Aorta (tissue), 5 donors: ENCODE measurements around the gene IFNA21. TPM values are rescaled to one million over a fixed set of nuclear protein-coding genes. Genes with fewer than 3 reads are reported as not detected.
A peak's percentile ranks its signal among the peaks of the same experiment; 100 is the strongest.
"Not testable (repeated sequence)": the region's sequence is repeated elsewhere in the genome, so short reads cannot be mapped to it uniquely, and the experiment has no call there.

Source experiments
- ATAC-seq: fragments of 200-7000 bp; cut with Tn5 transposase; one replicate; pipeline ENCODE4 v1.9.1; 2022; ENCODE audit warnings: moderate library complexity; ENCODE audit not compliant: low FRiP score
- DNase-seq, 2 donors: peaks; one replicate each; pipeline ENCODE4 v3.0.0-alpha.2; 2020
- H3K27ac ChIP-seq, 2 donors: one replicate each; pipeline ENCODE4 v1.5.1; 2013; ENCODE audit warnings: low read length in 2 of 2, mild to moderate bottlenecking in 2 of 2, moderate library complexity in 2 of 2, control low read depth in 1 of 2, inconsistent platforms in 1 of 2, low read depth in 1 of 2
- H3K27me3 ChIP-seq, 2 donors: one replicate each; pipeline ENCODE4 v1.6.1; 2013; ENCODE audit warnings: control low read depth in 1 of 2, low read length in 1 of 2, mild to moderate bottlenecking in 1 of 2, moderate library complexity in 1 of 2; ENCODE audit not compliant: insufficient read depth in 2 of 2, control insufficient read depth in 1 of 2
- H3K36me3 ChIP-seq, 2 donors: one replicate each; pipeline ENCODE4 v1.6.1; 2013; ENCODE audit warnings: control low read depth in 1 of 2, low read length in 1 of 2, mild to moderate bottlenecking in 1 of 2; ENCODE audit not compliant: insufficient read depth in 2 of 2, control insufficient read depth in 1 of 2
- H3K4me1 ChIP-seq, 2 donors: one replicate each; pipeline ENCODE4 v1.6.1; 2013; ENCODE audit warnings: low read length in 2 of 2, control low read depth in 1 of 2, mild to moderate bottlenecking in 1 of 2, moderate library complexity in 1 of 2; ENCODE audit not compliant: insufficient read depth in 2 of 2, control insufficient read depth in 1 of 2
- H3K4me3 ChIP-seq, 2 donors: one replicate each; pipeline ENCODE4 v1.5.1; 2013; ENCODE audit warnings: low read length in 2 of 2, control low read depth in 1 of 2, mild to moderate bottlenecking in 1 of 2
- H3K9me3 ChIP-seq: one replicate; pipeline ENCODE4 v1.6.1; 2013; ENCODE audit warnings: mild to moderate bottlenecking, low read length; ENCODE audit not compliant: control insufficient read depth
- WGBS, 2 donors: extraction: QIAGEN DNeasy Blood & Tissue Kit; methylation state at CpG; one replicate each; pipeline ENCODE4 v1.1.7; 2013; 5-methylcytosine and 5-hydroxymethylcytosine counted together
- intact Hi-C, 2 donors: fragments of 100-400 bp; cut with DNase I; formaldehyde crosslinking; loops; one replicate each; pipeline versions ENCODE4 v1.14.2 to v1.15.0; 2022
- long read RNA-seq, 2 donors: library from polyadenylated mRNA; unstranded; transcript quantifications; one replicate each; pipeline ENCODE4 v2.0.0, GENCODE V29; 2020 to 2021
- polyA plus RNA-seq, 2 donors: library from polyadenylated mRNA; stranded (reverse); fragments of 200-250 nt; gene quantifications; one replicate each; pipeline ENCODE4 v1.2.3, GENCODE V29; 2013
- total RNA-seq, 2 donors: library from RNA; stranded (reverse); fragmentation: NEBNext Ultra II Directional; extraction: Animal tissue kit (Norgen Biotek cat#: 25700); gene quantifications; one replicate each; pipeline ENCODE4 v1.2.1, GENCODE V29; 2021
- donor health status: healthy with polysubstance abuse.
- donor health status: Bipolar disorder and iron deficiency.
- donor health status: DM: no; HTN: no; CAD: no.
- donor health status: DM: no; HTN: no; CAD: no.
- donor health status: DM: yes; HTN: yes; CAD: no.

IFNA21 gene
- not detected for total RNA-seq
- not detected for polyA plus RNA-seq
- long read RNA-seq, donor 1, result 0 reads
- long read RNA-seq, donor 2, result 0 reads

DNA sequence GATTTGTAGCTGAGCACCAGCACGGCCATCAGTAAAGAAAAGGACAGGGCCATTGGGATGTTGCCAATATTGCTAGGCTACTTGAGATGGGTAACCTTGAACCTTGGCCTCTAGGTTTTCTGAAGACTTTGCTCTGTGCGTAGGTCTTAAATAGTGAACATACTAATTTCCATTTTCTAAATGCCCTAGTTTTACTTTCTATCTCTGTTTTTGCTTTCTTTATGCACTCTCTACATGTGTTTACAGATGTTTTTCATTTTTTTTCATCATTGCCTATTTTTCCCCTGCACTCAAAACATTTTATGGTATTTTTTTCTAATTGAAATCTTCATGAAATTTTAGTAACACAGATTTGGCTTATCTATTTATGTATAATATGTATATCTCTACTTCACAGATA, at the start of gene IFNA21:
TSS of gene IFNA21 (minus strand) at position 101 of the 400 bp plus-strand sequence. CDS start at position 53, 48 bp downstream.
- H3K4me1 ChIP-seq, H3K4me3 ChIP-seq, H3K27ac ChIP-seq, ATAC-seq, H3K36me3 ChIP-seq, H3K27me3 ChIP-seq, H3K9me3 ChIP-seq, intact Hi-C loops, DNase-seq: not testable (repeated sequence)
- 58 to 67% methylated on average over 2 of the region's 2 CpGs for WGBS, 2 donors

DNA sequence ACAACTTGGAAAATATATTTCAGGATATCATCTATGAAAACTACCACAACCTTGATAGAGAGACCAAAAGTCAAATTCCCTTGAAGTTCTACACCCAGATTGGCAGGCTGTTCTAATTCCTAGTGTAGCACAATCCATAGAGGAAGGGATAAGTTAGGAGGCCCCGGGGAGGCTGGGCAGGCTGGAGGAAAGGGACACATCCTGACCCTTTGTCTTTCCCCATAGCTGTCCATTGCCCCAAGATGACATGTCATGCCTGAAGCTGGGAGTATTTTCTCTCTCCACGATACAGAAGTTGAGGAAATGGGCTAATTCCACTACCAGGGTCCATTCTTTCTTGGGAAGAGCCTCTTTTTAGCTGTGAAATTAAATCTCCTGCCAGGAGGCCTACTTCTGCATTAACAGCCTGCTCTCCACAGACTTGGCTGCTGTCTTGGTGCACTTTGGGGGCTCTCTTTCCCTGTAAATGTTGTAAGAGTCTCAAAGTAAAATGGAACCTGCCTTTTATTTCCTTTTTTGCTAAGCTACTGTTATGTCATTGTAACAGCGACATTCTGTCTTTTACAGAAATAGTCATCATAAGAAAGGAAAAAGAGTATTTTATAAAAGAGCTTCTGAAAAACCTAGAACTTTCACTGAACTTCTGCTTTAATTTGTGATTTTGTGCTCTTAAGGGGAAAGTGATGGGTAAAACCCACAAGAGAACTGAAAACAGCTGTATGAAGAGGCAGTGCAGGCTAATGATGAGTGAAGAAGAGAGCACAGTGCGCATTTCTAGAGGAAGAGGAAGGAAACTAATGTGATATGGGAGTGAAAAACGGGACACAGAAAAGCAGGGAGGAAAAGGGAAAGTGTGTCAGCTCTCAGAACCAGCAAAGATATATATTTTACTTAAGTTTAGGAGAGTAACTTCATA, 47.2 kb upstream of the IFNA21 start:
- DNase-seq, H3K27me3 ChIP-seq, intact Hi-C loops, H3K9me3 ChIP-seq, H3K4me1 ChIP-seq, H3K27ac ChIP-seq, H3K4me3 ChIP-seq, ATAC-seq, H3K36me3 ChIP-seq: not testable (repeated sequence)
- 39 to 41% methylated on average over 4 to 5 of the region's 5 CpGs for WGBS, 2 donors

DNA sequence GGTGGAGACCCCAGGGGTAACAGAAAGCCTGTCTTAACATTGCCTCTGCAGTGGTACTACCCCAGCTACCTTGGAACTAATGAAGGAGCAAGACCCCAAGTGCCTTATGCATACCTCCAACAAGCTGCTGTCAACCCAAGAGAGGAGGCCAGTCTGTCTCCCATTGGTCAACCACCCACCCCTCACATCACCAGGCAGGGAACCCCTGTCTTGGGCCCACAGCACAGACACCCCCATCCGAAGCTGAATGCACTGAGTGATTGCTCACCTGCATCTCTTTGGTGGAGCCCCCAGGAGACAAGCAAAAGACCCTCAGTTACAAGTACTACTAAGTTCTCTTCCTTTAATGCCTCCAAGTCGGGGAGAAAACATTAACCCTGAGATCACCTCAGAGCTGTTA, 45.7 kb upstream of the IFNA21 start:
- H3K27ac ChIP-seq, H3K4me1 ChIP-seq, H3K27me3 ChIP-seq, ATAC-seq, H3K4me3 ChIP-seq, H3K36me3 ChIP-seq, intact Hi-C loops, H3K9me3 ChIP-seq: not testable (repeated sequence)
- 67 to 76% methylated on average over 2 of the region's 2 CpGs for WGBS, 2 donors
- peak in 1 of 2 donors; percentile 17 for DNase-seq

DNA sequence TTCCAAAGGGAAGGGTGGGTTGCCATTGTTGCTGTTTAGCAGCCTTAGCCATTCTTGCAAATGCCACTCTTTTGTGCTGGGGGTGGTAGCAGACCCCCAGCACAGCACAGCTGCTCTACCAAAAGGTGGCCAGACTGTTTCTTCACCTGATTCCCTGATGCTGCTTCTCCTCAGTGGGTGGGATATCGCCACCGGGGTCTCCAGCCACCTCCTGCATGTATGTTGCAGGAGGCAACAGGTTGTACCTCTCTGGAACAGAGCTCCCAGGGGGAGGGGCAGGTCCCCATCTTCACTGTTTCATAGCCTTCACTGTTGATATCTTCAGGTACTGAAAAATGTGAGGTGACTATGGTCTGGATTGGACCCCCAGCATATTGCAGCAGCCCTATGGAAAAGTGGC, 44.3 kb upstream of the IFNA21 start:
- intact Hi-C loops, result not testable (repeated sequence)

DNA sequence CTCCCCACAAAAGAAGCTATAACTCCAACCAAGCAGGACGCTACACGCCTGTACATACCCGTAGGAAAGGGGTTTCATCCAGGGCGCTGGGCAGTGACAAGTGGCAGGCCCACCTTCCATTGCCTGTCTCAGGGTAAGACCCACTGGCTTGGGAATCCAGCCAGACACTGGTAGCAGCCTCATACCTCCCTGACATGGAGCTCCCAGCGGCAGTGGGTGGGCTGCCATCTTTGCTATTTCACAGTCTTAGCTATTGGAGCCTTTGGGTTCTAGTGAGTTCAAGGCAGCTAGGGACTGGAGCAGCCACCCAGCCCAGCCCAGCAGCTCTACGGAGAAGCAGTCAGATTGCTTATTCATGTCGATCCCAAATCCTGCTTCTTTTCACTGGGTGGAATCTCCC, 43.9 kb upstream of the IFNA21 start:
- H3K4me1 ChIP-seq, result no peaks in the 10 kb centered on the region
- H3K4me3 ChIP-seq, result no peak overlapping the region
- 90 to 92% methylated on average over 7 of the region's 7 CpGs for WGBS, 2 donors
- no peaks in the 10 kb centered on the region for H3K27me3 ChIP-seq
- ATAC-seq (no peak), DNase-seq (peak in 1 of 2 donors; percentile 41)
- H3K27ac ChIP-seq, result no peak overlapping the region
- no peaks in the 10 kb centered on the region for H3K36me3 ChIP-seq
- intact Hi-C loops, result no loop called here
- H3K9me3 ChIP-seq, result no peaks in the 10 kb centered on the region

More for the DNA sequence above, 44.3 kb upstream of the IFNA21 start:
- not testable (repeated sequence) for H3K36me3 ChIP-seq, H3K9me3 ChIP-seq, H3K27ac ChIP-seq, H3K4me1 ChIP-seq, H3K4me3 ChIP-seq, ATAC-seq, H3K27me3 ChIP-seq
- peak in 1 of 2 donors; percentile 45 for DNase-seq
- 90 to 94% methylated on average over 2 of the region's 2 CpGs for WGBS, 2 donors

DNA sequence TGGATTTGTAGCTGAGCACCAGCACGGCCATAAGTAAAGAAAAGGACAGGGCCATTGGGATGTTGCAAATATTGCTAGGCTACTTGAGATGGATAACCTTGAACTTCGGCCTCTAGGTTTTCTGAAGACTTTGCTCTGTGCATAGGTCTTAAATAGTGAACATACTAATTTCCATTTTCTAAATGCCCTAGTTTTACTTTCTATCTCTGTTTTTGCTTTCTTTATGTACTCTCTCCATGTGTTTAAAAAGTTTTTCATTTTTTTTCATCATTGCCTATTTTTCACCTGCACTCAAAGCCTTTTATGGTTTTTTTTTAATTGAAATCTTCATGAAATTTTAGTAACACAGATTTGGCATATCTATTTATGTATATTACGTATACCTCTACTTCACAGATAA, 40.6 kb upstream of the IFNA21 start, which contains the start of gene IFNA10:
TSS of gene IFNA10 (minus strand) at position 101 of the 400 bp plus-strand sequence. CDS start at position 55, 46 bp downstream.
- H3K27me3 ChIP-seq, H3K36me3 ChIP-seq, ATAC-seq, intact Hi-C loops, H3K9me3 ChIP-seq, DNase-seq, H3K27ac ChIP-seq, H3K4me1 ChIP-seq, H3K4me3 ChIP-seq: not testable (repeated sequence)
- 75 to 81% methylated on average over 3 of the region's 3 CpGs for WGBS, 2 donors

DNA sequence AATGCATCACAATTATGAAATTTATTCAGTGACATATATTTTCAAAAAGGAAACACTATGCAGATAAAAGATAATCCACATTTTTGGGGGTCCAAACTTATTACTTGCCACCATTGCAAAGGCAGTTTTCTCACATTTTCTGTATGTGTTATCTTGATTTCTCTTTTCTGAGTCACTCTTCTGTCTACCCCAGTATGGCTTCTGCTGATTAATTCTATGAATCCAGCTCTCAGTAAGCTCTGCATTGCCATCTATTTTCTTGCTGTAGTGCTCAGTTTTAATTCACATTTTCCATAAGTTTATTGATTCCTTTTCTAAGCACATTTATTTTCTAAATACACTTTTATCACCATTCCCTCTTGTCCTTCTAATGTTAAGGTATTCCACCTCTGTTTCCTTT, 38.7 kb upstream of the IFNA21 start:
- DNase-seq (no peak), ATAC-seq (no peak)
- intact Hi-C loops, result no loop called here
- Histone ChIP-seq H3K9me3 (peaks cover 2% of the 10 kb centered on the region), H3K4me3 (no peak overlapping the region), H3K36me3 (no peaks in the 10 kb centered on the region), H3K27me3 (no peaks in the 10 kb centered on the region), H3K27ac (no peak overlapping the region), H3K4me1 (no peaks in the 10 kb centered on the region)

DNA sequence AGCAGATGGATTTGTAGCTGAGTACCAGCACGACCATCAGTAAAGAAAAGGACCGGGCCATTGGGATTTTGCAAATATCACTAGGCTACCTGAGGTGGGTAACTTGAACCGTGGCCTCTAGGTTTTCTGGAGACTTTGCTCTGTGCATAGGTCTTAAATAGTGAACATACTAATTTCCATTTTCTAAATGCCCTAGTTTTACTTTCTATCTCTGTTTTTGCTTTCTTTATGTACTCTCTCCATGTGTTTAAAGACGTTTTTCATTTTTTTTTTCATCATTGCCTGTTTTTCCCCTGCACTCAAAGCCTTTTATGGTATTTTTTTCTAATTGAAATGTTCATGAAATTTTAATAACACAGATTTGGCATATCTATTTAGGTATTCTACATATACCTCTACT, 35.6 kb upstream of the IFNA21 start, which contains the start of gene IFNA7:
TSS of gene IFNA7 (minus strand) at position 101 of the 400 bp plus-strand sequence. CDS start at position 61, 40 bp downstream.
- H3K9me3 ChIP-seq, H3K4me1 ChIP-seq, intact Hi-C loops, H3K4me3 ChIP-seq, H3K27me3 ChIP-seq, H3K27ac ChIP-seq, DNase-seq, ATAC-seq, H3K36me3 ChIP-seq: not testable (repeated sequence)
- 53 to 63% methylated on average over 4 of the region's 4 CpGs for WGBS, 2 donors
